SU-DHL-6 (cell line): Measurements from ENCODE around the gene UNC13C.

ENCODE experiments used
- H2AFZ ChIP-seq: fragments of 200-600 bp; sonication (generic); 2 replicates; pipeline ENCODE4 v1.6.1; 2014; ENCODE audit warnings: low read depth, mild to moderate bottlenecking, moderate library complexity, mixed read lengths, antibody characterized with exemption, low read length; ENCODE audit not compliant: severe bottlenecking
- H3F3A ChIP-seq: fragments of 200-600 bp; shearing (Covaris generic); 2 replicates; pipeline ENCODE4 v1.6.0; 2016; ENCODE audit warnings: antibody characterized with exemption, mild to moderate bottlenecking; ENCODE audit not compliant: insufficient read depth
- H3K27ac ChIP-seq: fragments of 200-600 bp; sonication (generic); 2 replicates; pipeline ENCODE4 v1.5.1; 2016; ENCODE audit warnings: low read depth, mild to moderate bottlenecking, low read length, moderate library complexity, mixed read lengths
- H3K27me3 ChIP-seq: fragments of 200-600 bp; sonication (generic), shearing (Covaris generic); 2 replicates; pipeline ENCODE4 v1.6.0; 2014; ENCODE audit warnings: mild to moderate bottlenecking, low read length
- H3K36me3 ChIP-seq: fragments of 200-600 bp; sonication (generic); 2 replicates; pipeline ENCODE4 v1.6.1; 2014; ENCODE audit warnings: mild to moderate bottlenecking, low read length, mixed read lengths
- H3K4me2 ChIP-seq: fragments of 300-600, 200-600 bp; shearing (Covaris generic), sonication (generic); 2 replicates; pipeline ENCODE4 v1.6.0; 2014; ENCODE audit warnings: low read length, low read depth, mild to moderate bottlenecking; ENCODE audit not compliant: poor library complexity, severe bottlenecking
- H3K4me3 ChIP-seq: fragments of 200-600 bp; sonication (generic); 2 replicates; pipeline ENCODE4 v1.5.1; 2014; ENCODE audit warnings: antibody characterized with exemption, low read length, mild to moderate bottlenecking, mixed read lengths; ENCODE audit not compliant: insufficient read depth, poor library complexity, severe bottlenecking
- H3K79me2 ChIP-seq: fragments of 200-600 bp; sonication (generic); 2 replicates; pipeline ENCODE4 v1.6.1; 2014; ENCODE audit warnings: mild to moderate bottlenecking, low read length, moderate library complexity; ENCODE audit not compliant: insufficient read depth
- H3K9ac ChIP-seq: fragments of 200-600 bp; sonication (generic); 2 replicates; pipeline ENCODE4 v1.7.0; 2014; ENCODE audit warnings: mild to moderate bottlenecking, low read length
- H3K9me2 ChIP-seq: fragments of 200-600 bp; sonication (generic); replicated peaks from 2 replicates; pipeline ENCODE4 v1.6.1; 2014; ENCODE audit warnings: low read length; ENCODE audit not compliant: insufficient read depth
- H3K9me3 ChIP-seq: fragments of 200-600 bp; sonication (generic); 2 replicates; pipeline ENCODE4 v1.6.1; 2014; ENCODE audit warnings: low read length, mixed read lengths; ENCODE audit not compliant: insufficient read depth
- H4K20me1 ChIP-seq: fragments of 200-600 bp; sonication (generic); 2 replicates; pipeline ENCODE4 v1.6.1; 2014; ENCODE audit warnings: low read depth, mild to moderate bottlenecking, antibody characterized with exemption, low read length, moderate library complexity, mixed read lengths
- EZH2phosphoT487 ChIP-seq: fragments of 200-600 bp; sonication (generic), shearing (Covaris generic); conservative IDR thresholded peaks from 2 replicates; pipeline ENCODE4 v1.6.1; 2018; ENCODE audit warnings: mild to moderate bottlenecking, antibody characterized with exemption, low read length, moderate library complexity, mixed read lengths
- TF ChIP-seq, protein P1 (sequence below): fragments of 200-600 bp; sonication (generic); IDR thresholded peaks from one replicate; pipeline ENCODE4 v1.5.1; 2017; ENCODE audit warnings: antibody characterized with exemption, mild to moderate bottlenecking, low read length, moderate library complexity; ENCODE audit not compliant: insufficient read depth, poor library complexity, severe bottlenecking

UNC13C gene

DNA sequence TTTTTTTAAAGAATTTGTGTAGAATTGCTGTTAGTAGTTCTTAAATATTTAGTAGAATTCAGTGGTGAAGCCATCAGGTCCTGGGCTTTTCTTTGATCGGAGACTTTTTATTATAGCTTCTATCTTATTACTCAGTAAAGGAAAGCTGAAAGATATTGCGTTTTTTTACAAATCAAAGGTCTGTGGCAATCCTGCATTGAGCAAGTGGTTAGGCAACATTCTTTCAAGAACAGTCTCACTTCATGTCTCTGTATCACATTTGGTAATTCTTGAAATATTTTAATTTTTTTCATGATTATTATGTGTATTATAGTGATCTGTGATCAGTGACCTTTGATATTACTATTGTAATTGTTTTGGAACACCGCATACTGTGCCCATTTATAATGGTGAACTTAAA, 140.8 kb downstream of the UNC13C start:
- Histone ChIP-seq H2AFZ (no peak overlapping the region), H3K4me3 (no peak overlapping the region), H3K36me3 (no peaks in the 10 kb centered on the region), H4K20me1 (no peaks in the 10 kb centered on the region), H3K9me3 (no peaks in the 10 kb centered on the region), H3K79me2 (no peaks in the 10 kb centered on the region), H3K27me3 (no peaks in the 10 kb centered on the region), H3K4me2 (no peak overlapping the region), H3F3A (no peaks in the 10 kb centered on the region), H3K9ac (no peak overlapping the region), H3K27ac (no peak overlapping the region), H3K9me2 (no peaks in the 10 kb centered on the region)
- TF ChIP-seq, protein P1, sequence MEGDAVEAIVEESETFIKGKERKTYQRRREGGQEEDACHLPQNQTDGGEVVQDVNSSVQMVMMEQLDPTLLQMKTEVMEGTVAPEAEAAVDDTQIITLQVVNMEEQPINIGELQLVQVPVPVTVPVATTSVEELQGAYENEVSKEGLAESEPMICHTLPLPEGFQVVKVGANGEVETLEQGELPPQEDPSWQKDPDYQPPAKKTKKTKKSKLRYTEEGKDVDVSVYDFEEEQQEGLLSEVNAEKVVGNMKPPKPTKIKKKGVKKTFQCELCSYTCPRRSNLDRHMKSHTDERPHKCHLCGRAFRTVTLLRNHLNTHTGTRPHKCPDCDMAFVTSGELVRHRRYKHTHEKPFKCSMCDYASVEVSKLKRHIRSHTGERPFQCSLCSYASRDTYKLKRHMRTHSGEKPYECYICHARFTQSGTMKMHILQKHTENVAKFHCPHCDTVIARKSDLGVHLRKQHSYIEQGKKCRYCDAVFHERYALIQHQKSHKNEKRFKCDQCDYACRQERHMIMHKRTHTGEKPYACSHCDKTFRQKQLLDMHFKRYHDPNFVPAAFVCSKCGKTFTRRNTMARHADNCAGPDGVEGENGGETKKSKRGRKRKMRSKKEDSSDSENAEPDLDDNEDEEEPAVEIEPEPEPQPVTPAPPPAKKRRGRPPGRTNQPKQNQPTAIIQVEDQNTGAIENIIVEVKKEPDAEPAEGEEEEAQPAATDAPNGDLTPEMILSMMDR: no peak
- no peak for TF ChIP-seq EZH2phosphoT487

DNA sequence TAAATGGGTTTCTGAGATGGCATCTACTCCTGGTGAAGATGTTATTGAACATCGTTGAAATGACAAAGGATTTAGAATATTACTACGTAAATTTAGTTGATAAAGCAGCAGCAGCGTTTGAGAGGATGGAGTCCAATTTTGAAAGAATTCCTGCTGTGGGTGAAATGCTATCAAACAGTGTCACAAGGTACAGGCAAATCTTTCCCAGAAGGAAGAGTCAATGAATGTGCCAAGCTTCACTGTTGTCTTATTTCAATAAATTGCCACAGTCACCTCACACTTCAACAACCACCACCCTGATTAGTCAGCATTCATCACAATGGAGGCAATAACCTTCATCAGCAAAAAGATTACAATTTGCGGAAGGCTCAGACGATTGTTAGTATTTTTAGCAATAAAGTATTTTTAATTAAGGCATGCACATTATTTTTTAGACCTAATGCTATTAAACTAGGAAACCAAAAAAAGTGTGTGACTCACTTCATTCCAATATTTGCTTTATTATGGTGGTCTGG, 142.8 kb downstream of the UNC13C start:
- no peak overlapping the region for H3K4me3 ChIP-seq
- H3K4me2 ChIP-seq: no peak overlapping the region
- H4K20me1 ChIP-seq: no peaks in the 10 kb centered on the region
- H3K9me3 ChIP-seq: no peaks in the 10 kb centered on the region
- no peak overlapping the region for H3K27ac ChIP-seq
- TF ChIP-seq, protein P1: no peak
- TF ChIP-seq EZH2phosphoT487: no peak
- H3K79me2 ChIP-seq: no peaks in the 10 kb centered on the region
- no peaks in the 10 kb centered on the region for H3K27me3 ChIP-seq
- H3K9ac ChIP-seq: no peak overlapping the region
- no peaks in the 10 kb centered on the region for H3K9me2 ChIP-seq
- H2AFZ ChIP-seq: no peak overlapping the region
- H3F3A ChIP-seq: no peaks in the 10 kb centered on the region
- H3K36me3 ChIP-seq: no peaks in the 10 kb centered on the region

DNA sequence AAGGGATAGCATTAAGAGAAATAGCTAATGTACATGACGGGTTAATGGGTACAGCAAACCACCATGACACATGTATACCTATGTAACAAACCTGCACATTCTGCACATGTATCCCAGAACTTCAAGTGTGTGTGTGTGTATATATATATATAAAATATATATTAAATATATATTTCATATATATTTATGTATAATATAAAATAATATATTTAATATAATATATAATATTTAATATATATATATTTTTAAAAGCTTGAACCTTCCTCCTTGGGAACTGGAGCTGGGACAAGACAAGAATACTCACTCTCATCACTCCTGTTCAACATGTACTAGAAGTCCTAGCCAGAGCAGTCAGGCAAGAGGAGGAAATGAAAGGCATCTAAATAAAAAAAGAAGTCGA, 149.3 kb downstream of the UNC13C start:
- no peaks in the 10 kb centered on the region for H3K9me2 ChIP-seq
- no peaks in the 10 kb centered on the region for H3K27me3 ChIP-seq
- H3K9ac ChIP-seq: no peak overlapping the region
- H3F3A ChIP-seq: no peaks in the 10 kb centered on the region
- H3K4me2 ChIP-seq: no peak overlapping the region
- H3K79me2 ChIP-seq: no peaks in the 10 kb centered on the region
- no peaks in the 10 kb centered on the region for H4K20me1 ChIP-seq
- H3K27ac ChIP-seq: no peak overlapping the region
- H3K4me3 ChIP-seq: no peak overlapping the region
- no peak overlapping the region for H2AFZ ChIP-seq
- no peaks in the 10 kb centered on the region for H3K36me3 ChIP-seq
- no peaks in the 10 kb centered on the region for H3K9me3 ChIP-seq
- TF ChIP-seq, protein P1: no peak
- TF ChIP-seq EZH2phosphoT487: no peak
